Esophagus muscularis mucosa (tissue), 4 donors: ENCODE results near the gene TVP23C. TPM values are rescaled to one million over a fixed set of nuclear protein-coding genes. Genes with fewer than 3 reads are reported as not detected.

Source experiments
- DNase-seq: peaks from one replicate; pipeline ENCODE4 v3.0.0-alpha.2; 2017; ENCODE audit errors: extremely low spot score
- H3K27ac ChIP-seq, 4 donors: fragments of 200-600 bp; sonication (generic); replicated peaks in 1 of 4; 1 replicate in 3 of 4; 2 replicates in 1 of 4; pipeline ENCODE4 v1.5.1; 2016 to 2019; ENCODE audit warnings: mild to moderate bottlenecking in 1 of 4
- H3K27me3 ChIP-seq, 4 donors: fragments of 200-600 bp; sonication (generic); one replicate each; pipeline versions ENCODE4 v1.5.1 to v1.6.0; 2016 to 2019
- H3K36me3 ChIP-seq, 4 donors: fragments of 200-600 bp; sonication (generic); one replicate each; pipeline ENCODE4 v1.5.1; 2016 to 2019
- H3K4me1 ChIP-seq, 4 donors: fragments of 200-600 bp; sonication (generic); one replicate each; pipeline ENCODE4 v1.5.1; 2016 to 2019
- H3K4me3 ChIP-seq, 4 donors: fragments of 200-600 bp; sonication (generic); 1 replicate in 2 of 4; 2 replicates in 2 of 4; pipeline ENCODE4 v1.5.1; 2016 to 2019; ENCODE audit warnings: mild to moderate bottlenecking in 4 of 4, moderate library complexity in 1 of 4
- H3K9me3 ChIP-seq, 4 donors: fragments of 200-600 bp; sonication (generic); 1 replicate in 3 of 4; 2 replicates in 1 of 4; pipeline ENCODE4 v1.5.1; 2016 to 2019
- CTCF ChIP-seq, 3 experiments: fragments of 200-600 bp in 2 of 3; fragments of 450-650 bp in 1 of 3; sonication (generic) in 2 of 3; IDR thresholded peaks; one replicate each; pipeline ENCODE4 v1.5.1; 2017 to 2019; ENCODE audit warnings: antibody characterized with exemption in 3 of 3, mild to moderate bottlenecking in 2 of 3, moderate library complexity in 1 of 3
- EP300 ChIP-seq: sonication (generic); formaldehyde crosslinking; IDR thresholded peaks from one replicate; pipeline ENCODE4 v1.6.1; 2017; ENCODE audit warnings: antibody characterized with exemption
- POLR2A ChIP-seq: fragments of 450-650 bp; IDR thresholded peaks from one replicate; pipeline ENCODE4 v1.6.1; 2017; ENCODE audit warnings: antibody characterized with exemption, moderate library complexity, mild to moderate bottlenecking, low read depth
- POLR2AphosphoS5 ChIP-seq, 2 donors: sonication (generic); formaldehyde crosslinking; IDR thresholded peaks; one replicate each; pipeline ENCODE4 v1.6.1; 2017; ENCODE audit warnings: antibody characterized with exemption in 2 of 2
- WGBS: methylation state at CpG from one replicate; pipeline ENCODE4 v1.1.5; 2018; 5-methylcytosine and 5-hydroxymethylcytosine counted together
- intact Hi-C: fragments of 100-400 bp; cut with DNase I; formaldehyde crosslinking; loops from one replicate; pipeline ENCODE4 v1.15.1; 2023
- total RNA-seq, 4 donors: library from RNA; depleted of rRNA; stranded (reverse); fragments of >200 nt; gene quantifications; one replicate each; pipeline versions ENCODE4 v1.1.0 to v1.2.1, GENCODE V29; 2016

Gene TVP23C
- total RNA-seq, 4 donors from 2014 or later: 4.3 to 19.9 (median 6.1) TPM

- intact Hi-C loops: loop anchor here (1.0 kb wide), 1 partner anchor 243 kb away; no protein-coding TSS in a partner anchor
- no peaks in the 10 kb centered on the region for H3K9me3 ChIP-seq
- H3K27ac ChIP-seq: peak overlapping the region in 1 of 4 donors; percentile 85
- H3K4me1 ChIP-seq: peaks cover 18 to 23% (median 19%) of the 10 kb centered on the region in 4 donors
- no peaks in the 10 kb centered on the region for H3K27me3 ChIP-seq
- TF ChIP-seq CTCF (IDR thresholded peaks at IDR 0.05) (no peak), POLR2AphosphoS5 (IDR thresholded peaks at IDR 0.05) (no peak), EP300 (no peak), POLR2A (no peak)
- peaks cover 0 to 4% (median 0%) of the 10 kb centered on the region in 4 donors for H3K36me3 ChIP-seq
- H3K4me3 ChIP-seq: no peak overlapping the region
- DNase-seq: no peak
- WGBS: 81% methylated on average over 2 of the region's 2 CpGs
Observed at GRCh38 chr17:15503731-15504130, 59.6 kb downstream of the TVP23C start.

DNA sequence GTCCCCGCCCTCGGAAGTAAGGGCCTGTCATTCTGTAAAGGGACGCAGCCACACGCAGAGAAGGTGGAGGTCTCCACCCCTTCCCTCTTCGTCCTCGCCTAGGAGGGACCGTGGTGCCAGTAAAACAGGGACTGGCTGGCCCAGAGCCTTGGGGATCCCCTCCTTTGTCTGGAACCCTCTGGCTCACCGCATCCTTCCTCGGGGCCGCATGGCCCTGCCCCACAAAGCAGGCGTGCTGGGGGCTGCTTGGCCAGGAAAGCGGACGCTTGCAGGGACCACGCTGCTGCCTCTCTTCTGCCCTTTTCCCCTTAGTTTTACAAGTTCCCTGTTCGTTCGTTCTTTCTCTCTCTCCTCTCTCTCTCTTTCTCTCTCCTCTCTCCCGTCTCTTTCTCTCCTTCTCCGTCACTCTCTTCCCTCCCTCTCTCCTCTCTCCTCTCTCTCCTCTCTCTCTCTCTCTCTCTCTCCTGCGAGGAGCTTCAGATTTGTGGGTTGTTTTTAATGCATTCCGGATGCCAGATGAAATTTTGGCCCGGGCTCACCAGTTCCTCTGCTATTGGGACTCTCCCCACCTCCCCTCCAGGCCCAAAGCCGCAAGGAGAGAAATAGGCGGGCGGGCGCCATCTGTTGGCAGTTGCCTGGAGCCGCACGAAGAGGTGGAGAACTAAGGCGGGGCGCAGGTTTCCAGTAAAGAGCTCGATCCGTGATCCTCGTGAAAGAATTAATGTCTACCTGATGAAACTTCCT lies 60.7 kb downstream of the TVP23C start:
- no peaks in the 10 kb centered on the region for H3K27me3 ChIP-seq
- peaks cover 18 to 23% (median 19%) of the 10 kb centered on the region in 4 donors for H3K4me1 ChIP-seq
- H3K4me3 ChIP-seq: peak overlapping the region; percentile 42 to 56 (median 44)
- H3K9me3 ChIP-seq: no peaks in the 10 kb centered on the region
- intact Hi-C loops: loop anchor here (1.0 kb wide), 1 partner anchor 242 kb away; no protein-coding TSS in a partner anchor
- peak overlapping the region; percentile 71 to 85 (median 83) for H3K27ac ChIP-seq
- peaks cover 0 to 4% (median 0%) of the 10 kb centered on the region in 4 donors for H3K36me3 ChIP-seq
- WGBS: 20% methylated on average over 32 of the region's 32 CpGs
- TF ChIP-seq POLR2AphosphoS5 (IDR thresholded peaks at IDR 0.05): peak; percentile 55 to 61
- peak; percentile 88 to 91 (median 89) for TF ChIP-seq CTCF (IDR thresholded peaks at IDR 0.05)
- TF ChIP-seq POLR2A: peak; percentile 16
- no peak for TF ChIP-seq EP300
- peak; percentile 97 for DNase-seq

DNA sequence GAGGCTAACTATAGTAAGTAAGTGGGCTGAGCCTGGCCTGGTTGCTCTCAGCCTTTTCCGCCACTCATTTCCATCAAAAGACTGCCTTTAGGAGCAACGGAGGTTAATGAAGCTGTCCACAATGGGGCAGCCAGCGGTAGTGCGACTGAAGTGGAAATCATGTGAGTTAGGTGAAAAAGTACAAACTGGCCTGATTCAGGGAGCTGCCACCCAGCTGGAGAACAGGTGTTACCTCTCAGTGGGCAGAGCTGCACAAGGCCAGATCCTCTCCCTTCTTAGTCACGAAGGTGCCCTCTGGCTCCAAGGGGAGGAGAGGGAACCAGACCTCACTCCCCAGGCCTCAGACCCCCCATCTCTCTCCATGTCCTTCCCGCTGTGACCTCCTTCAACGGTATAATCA lies 61.5 kb downstream of the TVP23C start:
- intact Hi-C loops: loop anchor here (2.0 kb wide), 1 partner anchor 95 kb away; no protein-coding TSS in a partner anchor
- no peaks in the 10 kb centered on the region for H3K27me3 ChIP-seq
- H3K27ac ChIP-seq: peak overlapping the region; percentile 71 to 85 (median 83)
- 84% methylated on average over 7 of the region's 7 CpGs for WGBS
- TF ChIP-seq CTCF (IDR thresholded peaks at IDR 0.05) (no peak), POLR2AphosphoS5 (IDR thresholded peaks at IDR 0.05) (no peak), POLR2A (no peak), EP300 (no peak)
- peaks cover 0 to 4% (median 0%) of the 10 kb centered on the region in 4 donors for H3K36me3 ChIP-seq
- peaks cover 19 to 23% (median 20%) of the 10 kb centered on the region in 4 donors for H3K4me1 ChIP-seq
- H3K9me3 ChIP-seq: no peaks in the 10 kb centered on the region
- peak overlapping the region; percentile 42 to 56 (median 44) for H3K4me3 ChIP-seq
- no peak for DNase-seq

- Histone ChIP-seq H3K4me3 (no peak overlapping the region), H3K27me3 (no peaks in the 10 kb centered on the region), H3K4me1 (peaks cover 19 to 23% (median 20%) of the 10 kb centered on the region in 4 donors), H3K36me3 (peaks cover 0 to under 1% (median 0%) of the 10 kb centered on the region in 4 donors), H3K9me3 (no peaks in the 10 kb centered on the region), H3K27ac (peak overlapping the region; percentile 71 to 85 (median 83))
- WGBS: 94% methylated on average over 3 of the region's 3 CpGs
- no peak for DNase-seq
- intact Hi-C loops: loop anchor here (2.0 kb wide), 1 partner anchor 94 kb away; no protein-coding TSS in a partner anchor
- TF ChIP-seq POLR2A (no peak), POLR2AphosphoS5 (IDR thresholded peaks at IDR 0.05) (no peak), EP300 (no peak), CTCF (IDR thresholded peaks at IDR 0.05) (no peak)
Observed at GRCh38 chr17:15501282-15501681, 62.0 kb downstream of the TVP23C start.
